K562 (cell line): Measurements from ENCODE around the gene SOD1. TPM values are rescaled to one million over a fixed set of nuclear protein-coding genes. Genes with fewer than 3 reads are reported as not detected.

Source experiments
- CHD1 ChIP-seq: fragments of 200-600 bp; sonication (generic); IDR thresholded peaks from one replicate; pipeline ENCODE4 v1.6.1; 2012; ENCODE audit warnings: mild to moderate bottlenecking, moderate library complexity, low read length, inconsistent platforms
- FOXA3 ChIP-seq, 2 experiments: fragments of 450-650 bp in 1 of 2; sonication (generic) in 1 of 2; formaldehyde crosslinking; IDR thresholded peaks in 1 of 2; conservative IDR thresholded peaks in 1 of 2; 2 replicates each; pipeline versions ENCODE4 v1.4.0 to v1.8.0; 2020 to 2022; ENCODE audit warnings: mild to moderate bottlenecking in 2 of 2, missing genetic modification reagents in 1 of 2
- FOXO4 ChIP-seq: fragments of 450-650 bp; formaldehyde crosslinking; IDR thresholded peaks from 2 replicates; pipeline ENCODE4 v1.4.0; 2020; ENCODE audit warnings: mild to moderate bottlenecking, moderate library complexity
- HBP1 ChIP-seq: fragments of 450-650 bp; formaldehyde crosslinking; IDR thresholded peaks from 2 replicates; pipeline ENCODE4 v1.4.0; 2022; ENCODE audit warnings: missing genetic modification characterization
- HMBOX1 ChIP-seq: sonication (generic); IDR thresholded peaks from 2 replicates; pipeline ENCODE4 v1.6.1; 2016
- MXI1 ChIP-seq: IDR thresholded peaks from 2 replicates; pipeline ENCODE4 v1.6.1; 2011; ENCODE audit warnings: low read depth, mild to moderate bottlenecking, improper control_type of control experiment, low read length
- NELFE ChIP-seq: IDR thresholded peaks from 2 replicates; pipeline ENCODE4 v1.6.1; 2011; ENCODE audit warnings: mild to moderate bottlenecking; ENCODE audit not compliant: insufficient read depth, insufficient read length
- OTX1 ChIP-seq: fragments of 450-650 bp; formaldehyde crosslinking; IDR thresholded peaks from 2 replicates; pipeline ENCODE4 v1.4.0; 2022; ENCODE audit warnings: mild to moderate bottlenecking
- POLR2AphosphoS5 ChIP-seq: IDR thresholded peaks from 2 replicates; pipeline ENCODE4 v1.6.1; 2011; ENCODE audit warnings: mild to moderate bottlenecking, low read depth, low read length, moderate library complexity; ENCODE audit not compliant: control insufficient read depth, insufficient read depth
- PYGO2 ChIP-seq: fragments of 450-650 bp; IDR thresholded peaks from 2 replicates; pipeline ENCODE4 v1.6.1; 2016; ENCODE audit warnings: mild to moderate bottlenecking, missing genetic modification characterization, moderate library complexity, missing compliant biosample characterization
- RBM15 ChIP-seq: fragments of 200-400 bp; formaldehyde crosslinking; IDR thresholded peaks from 2 replicates; pipeline ENCODE4 v1.6.1; 2018; ENCODE audit warnings: mild to moderate bottlenecking, low read length, moderate library complexity; ENCODE audit not compliant: insufficient read depth
- SOX6 ChIP-seq: fragments of 450-650 bp; IDR thresholded peaks from 2 replicates; pipeline ENCODE4 v1.6.1; 2014; ENCODE audit warnings: mild to moderate bottlenecking
- SRSF1 ChIP-seq: fragments of 200-400 bp; formaldehyde crosslinking; IDR thresholded peaks from 2 replicates; pipeline ENCODE4 v1.6.1; 2017; ENCODE audit warnings: mild to moderate bottlenecking, low read depth, low read length, moderate library complexity
- TBL1XR1 ChIP-seq, 2 experiments: IDR thresholded peaks; 2 replicates each; pipeline ENCODE4 v1.6.1; 2012; ENCODE audit warnings: improper control_type of control experiment in 2 of 2, low read length in 2 of 2, mild to moderate bottlenecking in 1 of 2
- TOE1 ChIP-seq, 2 experiments: fragments of 450-650 bp in 1 of 2; sonication (generic) in 1 of 2; formaldehyde crosslinking in 1 of 2; IDR thresholded peaks; 2 replicates each; pipeline versions ENCODE4 v1.7.1 to v1.8.0; 2016 to 2022; ENCODE audit warnings: borderline replicate concordance in 2 of 2, mild to moderate bottlenecking in 2 of 2, antibody characterized with exemption in 1 of 2, inconsistent platforms in 1 of 2, low read depth in 1 of 2, missing genetic modification reagents in 1 of 2, moderate library complexity in 1 of 2
- ZBTB33 ChIP-seq: sonication (generic); formaldehyde crosslinking; IDR thresholded peaks from 2 replicates; pipeline ENCODE4 v1.8.1; 2023; ENCODE audit warnings: mild to moderate bottlenecking, missing genetic modification reagents
- ZBTB34 ChIP-seq: fragments of 250-450 bp; sonication (Bioruptor Pico); IDR thresholded peaks from 2 replicates; pipeline ENCODE4 v1.8.0; 2021; ENCODE audit warnings: mild to moderate bottlenecking, moderate library complexity
- ZNF232 ChIP-seq: sonication (generic); formaldehyde crosslinking; IDR thresholded peaks from 2 replicates; pipeline ENCODE4 v1.8.0; 2022; ENCODE audit warnings: mild to moderate bottlenecking, missing genetic modification reagents
- ZNF263 ChIP-seq: sonication (generic); formaldehyde crosslinking; IDR thresholded peaks from 2 replicates; pipeline ENCODE4 v1.8.0; 2022; ENCODE audit warnings: mild to moderate bottlenecking, missing genetic modification reagents, borderline replicate concordance
- ZNF589 ChIP-seq: fragments of 200-800 bp; sonication (Bioruptor generic); IDR thresholded peaks from 2 replicates; pipeline ENCODE4 v1.6.1; 2016; ENCODE audit warnings: low read depth, missing genetic modification characterization, missing compliant biosample characterization
- polyA plus RNA-seq, 8 experiments: library from polyadenylated mRNA; depleted of rRNA in 4 of 8; stranded (reverse) in 5 of 8; unstranded in 3 of 8; fragments of >200 nt; fragmentation: Nextera tagmentation in 2 of 8; fragmentation: Illumina TruSeq in 1 of 8; extraction: Ambion mirVana in 2 of 8; extraction: Trizol in 1 of 8; gene quantifications; 2 replicates each; pipeline versions ENCODE4 v1.2.1 to v1.2.3, GENCODE V29; 2011 to 2014; ENCODE audit warnings: inconsistent platforms in 1 of 8, missing spikeins in 1 of 8
- total RNA-seq, 7 experiments: library from RNA; depleted of rRNA in 6 of 7; stranded (reverse); fragments of >200 nt in 6 of 7; fragmentation: Illumina TruSeq in 2 of 7; extraction: Trizol in 2 of 7; gene quantifications; 2 replicates each; pipeline versions ENCODE4 v1.2.1 to v1.2.3, GENCODE V29; 2011 to 2021; ENCODE audit warnings: low replicate concordance in 1 of 7

SOD1 gene
- total and polyA plus RNA-seq, 9 of the 15 experiments (the other 6 are each of a cell fraction or from before 2014, with no cell fraction given): 452 to 1,409 (median 633) TPM

GRCh38 chr21:31678478-31678877 lies 19.0 kb downstream of the SOD1 start (continued):
- TF ChIP-seq TBL1XR1 (IDR thresholded peaks at IDR 0.05; ENCODE audit: low read length in 2 of 2) (no peak), CHD1 (no peak), FOXA3 (CRISPR knock-in tag; conservative IDR thresholded peaks at IDR 0.05 in 1 of 2, IDR thresholded peaks at IDR 0.05 in 1 of 2) (no peak), FOXO4 (CRISPR knock-in tag) (no peak), ZNF263 (no peak), ZBTB33 (CRISPR knock-in tag) (no peak), HMBOX1 (no peak), MXI1 (no peak), ZNF232 (no peak), RBM15 (no peak), HBP1 (CRISPR knock-in tag) (0 out of 2 replicates have a peak, but pooled peaks have one; percentile 50), SRSF1 (no peak), OTX1 (CRISPR knock-in tag) (0 out of 2 replicates have a peak, but pooled peaks have one; percentile 63), SOX6 (no peak), ZBTB34 (CRISPR knock-in tag) (no peak), ZNF589 (CRISPR knock-in tag) (no peak), TOE1 (IDR thresholded peaks at IDR 0.05; ENCODE audit: borderline replicate concordance) (no peak), TOE1 (CRISPR knock-in tag; IDR thresholded peaks at IDR 0.05; ENCODE audit: borderline replicate concordance, low read depth) (no peak), POLR2AphosphoS5 (peak; percentile 31; the same call in 1 of the 2 replicates), NELFE (no peak), PYGO2 (tag) (no peak)
